Retina (tissue), 1 donor: ENCODE data around the gene PTAR1.

ENCODE experiments used
- DNase-seq: peaks from one replicate; pipeline ENCODE4 v3.0.0-alpha.2; 2016

PTAR1 gene

GRCh38 chr9:69748304-69748703, 11.5 kb downstream of the PTAR1 start:
- DNase-seq = no peak

GRCh38 chr9:69746859-69747560, 12.8 kb downstream of the PTAR1 start:
- DNase-seq = no peak

- no peak for DNase-seq
These were observed 13.9 kb downstream of the PTAR1 start for GRCh38 chr9:69745716-69746437.

GRCh38 chr9:69744688-69745380, 15.0 kb downstream of the PTAR1 start:
- no peak for DNase-seq

- no peak for DNase-seq
These were observed 15.9 kb downstream of the PTAR1 start for GRCh38 chr9:69743930-69744329.

- DNase-seq = no peak
These were observed 18.8 kb downstream of the PTAR1 start for GRCh38 chr9:69740872-69741505.

GRCh38 chr9:69731348-69731747, 28.5 kb downstream of the PTAR1 start:
- no peak for DNase-seq

GRCh38 chr9:69719983-69720382, 39.8 kb downstream of the PTAR1 start:
- no peak for DNase-seq

- no peak for DNase-seq
These were observed 40.4 kb downstream of the PTAR1 start for GRCh38 chr9:69719367-69719766.

GRCh38 chr9:69718218-69718617, 41.6 kb downstream of the PTAR1 start:
- no peak for DNase-seq

GRCh38 chr9:69715825-69716224, 44.0 kb downstream of the PTAR1 start:
- DNase-seq = no peak

- no peak for DNase-seq
These were observed 44.7 kb downstream of the PTAR1 start for GRCh38 chr9:69715096-69715495.

- DNase-seq = no peak
These were observed 62.3 kb downstream of the PTAR1 start for GRCh38 chr9:69697475-69697874.

GRCh38 chr9:69696802-69697201, 63.0 kb downstream of the PTAR1 start:
- no peak for DNase-seq

- DNase-seq = no peak
These were observed 69.7 kb downstream of the PTAR1 start for GRCh38 chr9:69689991-69690538.

GRCh38 chr9:69683927-69684326, 75.9 kb downstream of the PTAR1 start:
- DNase-seq = no peak

GRCh38 chr9:69678843-69679538, 80.8 kb downstream of the PTAR1 start:
- DNase-seq = no peak

GRCh38 chr9:69677931-69678330, 81.9 kb downstream of the PTAR1 start:
- DNase-seq = no peak

GRCh38 chr9:69675563-69675962, 84.2 kb downstream of the PTAR1 start:
- DNase-seq = no peak

GRCh38 chr9:69674716-69675438, 84.9 kb downstream of the PTAR1 start:
- no peak for DNase-seq

GRCh38 chr9:69674112-69674685, 85.6 kb downstream of the PTAR1 start:
- DNase-seq = no peak

GRCh38 chr9:69673311-69673640, 86.5 kb downstream of the PTAR1 start:
- DNase-seq = no peak
